ENCODE results near the gene NDST1.

DNA sequence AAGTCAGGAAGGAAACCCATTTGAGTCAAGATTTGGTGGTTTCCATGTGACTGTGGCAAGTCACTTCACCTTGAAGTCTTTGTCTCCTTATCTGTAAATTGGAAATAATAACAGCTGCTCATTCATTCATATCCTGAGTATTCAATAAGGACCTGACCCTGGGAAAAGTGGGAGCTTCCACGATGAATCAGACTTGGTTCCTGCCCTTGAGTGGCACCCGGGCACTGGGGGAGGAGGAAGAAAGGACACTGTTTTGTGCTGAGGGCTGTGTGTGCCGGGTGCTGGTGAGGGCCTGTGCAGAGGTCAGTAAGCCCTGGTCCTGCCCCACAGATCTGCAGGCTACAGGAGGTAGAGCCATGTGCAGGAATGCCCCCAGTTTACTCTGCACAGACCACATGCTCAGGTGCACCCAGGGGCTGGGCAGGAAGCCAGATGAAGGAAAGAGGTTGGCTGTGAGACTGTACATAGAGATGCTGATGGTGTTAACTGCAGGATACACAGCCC, 6.8 kb downstream of the NDST1 start:
- TF ChIP-seq CTCF (IDR thresholded peaks at IDR 0.05) (no peak), POLR2A (IDR thresholded peaks at IDR 0.05) (no peak)
